Activated CD8-positive, alpha-beta memory T cell treated with anti-CD3 and anti-CD28 coated beads, Interleukin-2, amount 50 U/mL, for 48 hours (primary cell): ENCODE measurements around the gene TMEM91.
A peak's percentile ranks its signal among the peaks of the same experiment; 100 is the strongest.
"Not testable (repeated sequence)": the region's sequence is repeated elsewhere in the genome, so short reads cannot be mapped to it uniquely, and the experiment has no call there.

Source experiments
- DNase-seq: peaks from one replicate; pipeline ENCODE4 v3.0.0-alpha.2; 2020

The TMEM91 gene

DNA sequence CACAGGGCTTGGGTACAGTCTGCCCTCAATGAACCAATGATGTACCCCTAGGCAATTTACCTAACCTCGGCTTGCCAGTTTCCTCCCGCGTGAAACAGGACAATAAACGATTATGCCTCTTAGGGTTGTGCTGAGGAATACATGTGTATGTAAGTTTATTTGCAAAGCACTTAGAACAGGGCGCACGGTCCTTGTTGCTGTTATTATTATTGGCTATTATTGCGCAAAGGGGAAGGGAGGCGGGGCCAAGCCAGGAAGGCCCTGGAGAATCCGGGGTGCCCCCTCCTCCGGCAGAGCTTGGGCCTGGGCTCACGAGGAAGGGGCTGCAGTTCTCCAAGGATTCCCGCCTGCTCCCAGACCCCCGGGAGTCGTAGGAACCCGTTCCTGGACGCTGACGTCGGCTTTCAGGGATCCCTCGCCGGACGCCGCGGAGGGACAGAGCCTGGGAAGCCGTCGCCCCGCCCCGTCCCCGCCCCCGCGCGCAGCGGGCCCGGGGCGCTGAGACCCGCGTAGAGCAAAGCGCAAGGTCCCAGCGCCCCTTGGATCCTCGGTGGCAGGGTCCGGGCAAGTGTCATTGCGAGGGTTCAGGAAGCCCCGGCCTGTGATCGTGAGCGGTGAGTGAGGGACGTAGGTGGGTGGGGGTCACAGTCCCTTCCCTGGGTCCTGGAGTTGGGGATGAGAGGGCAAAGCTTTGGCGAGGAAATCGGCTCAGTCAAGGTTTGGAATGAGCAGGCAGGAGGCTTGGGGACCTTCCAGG lies at the start of gene TMEM91:
TSS of gene TMEM91 (plus strand) at position 293 of the 757 bp plus-strand sequence. CDS start 1,777 bp downstream, outside the sequence.
- DNase-seq = no peak

DNA sequence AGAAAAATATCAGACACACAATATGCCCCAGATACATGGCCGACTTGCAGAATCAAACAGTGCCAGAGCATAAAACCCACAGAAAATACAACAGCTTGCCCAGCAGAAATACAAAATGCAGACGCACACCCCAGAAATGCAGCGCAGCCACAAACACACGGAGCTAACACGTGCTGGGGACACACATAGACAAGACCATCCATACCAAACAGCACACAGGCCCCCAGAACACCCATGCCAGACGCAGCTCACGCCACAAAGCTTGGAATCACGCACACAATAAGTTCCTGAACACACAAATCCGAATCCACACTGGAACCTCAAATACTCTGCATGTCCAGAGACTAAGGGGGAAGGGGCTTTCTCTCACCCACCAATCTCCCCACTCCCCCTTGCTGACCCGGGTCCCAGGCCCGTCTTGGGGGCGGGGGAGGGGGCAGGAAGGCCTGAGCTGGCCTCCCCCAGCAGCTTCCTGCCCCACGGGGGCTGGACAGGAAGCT lies 49.2 kb upstream of the TMEM91 start:
- DNase-seq = no peak

DNA sequence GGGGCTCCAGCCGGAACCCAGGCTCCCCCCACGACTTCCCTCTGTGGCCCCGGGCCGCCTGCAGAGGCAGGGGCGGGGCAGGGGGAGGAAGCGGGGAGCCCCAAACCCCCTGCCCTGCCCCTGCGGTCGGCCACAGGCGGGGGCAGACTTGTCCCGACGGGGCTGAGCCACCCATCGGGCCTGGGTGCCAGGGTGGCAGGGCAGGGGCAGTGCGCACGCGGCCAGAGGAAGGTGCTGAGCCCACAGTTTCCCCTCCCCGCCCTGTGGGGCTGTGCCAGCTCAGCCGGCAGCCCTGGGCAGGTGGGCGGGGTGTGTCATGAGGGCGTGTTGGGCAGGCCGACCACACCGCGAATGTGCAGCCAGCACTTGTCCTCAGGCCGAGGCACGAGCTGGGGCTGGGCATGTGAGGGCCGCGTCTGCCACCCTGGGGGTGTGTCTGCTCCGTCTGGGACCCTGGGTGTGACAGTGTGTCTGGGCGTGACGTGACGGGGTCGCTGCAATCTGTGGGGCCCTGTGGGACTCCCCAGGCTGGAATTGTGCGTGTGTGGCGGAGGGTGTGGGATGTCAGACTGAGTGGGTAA lies 48.7 kb upstream of the TMEM91 start:
- peak; percentile 90 for DNase-seq

- no peak for DNase-seq
Observed at GRCh38 chr19:41328157-41328841, 48.0 kb upstream of the TMEM91 start.

DNA sequence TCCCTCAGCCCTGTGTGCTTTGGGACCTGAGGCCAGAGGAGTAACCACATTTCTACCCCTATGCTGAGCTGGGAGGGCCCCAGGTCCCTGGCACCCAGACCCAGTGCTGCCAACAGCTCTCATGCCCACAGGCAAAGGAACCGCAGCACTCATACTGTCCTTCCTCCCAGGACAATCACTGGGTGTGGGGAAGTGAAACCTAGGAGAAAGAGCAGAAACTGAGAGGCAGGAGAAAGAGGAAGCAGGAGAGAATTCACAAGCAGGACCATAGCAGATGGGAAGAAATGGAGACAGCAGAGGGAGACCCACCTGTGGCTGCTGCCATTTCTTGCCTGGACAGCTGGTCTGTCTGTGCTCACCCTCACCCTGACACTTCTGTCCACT lies 47.5 kb upstream of the TMEM91 start:
- DNase-seq = no peak

- DNase-seq = no peak
Observed at GRCh38 chr19:41330481-41330880, 45.9 kb upstream of the TMEM91 start.

DNA sequence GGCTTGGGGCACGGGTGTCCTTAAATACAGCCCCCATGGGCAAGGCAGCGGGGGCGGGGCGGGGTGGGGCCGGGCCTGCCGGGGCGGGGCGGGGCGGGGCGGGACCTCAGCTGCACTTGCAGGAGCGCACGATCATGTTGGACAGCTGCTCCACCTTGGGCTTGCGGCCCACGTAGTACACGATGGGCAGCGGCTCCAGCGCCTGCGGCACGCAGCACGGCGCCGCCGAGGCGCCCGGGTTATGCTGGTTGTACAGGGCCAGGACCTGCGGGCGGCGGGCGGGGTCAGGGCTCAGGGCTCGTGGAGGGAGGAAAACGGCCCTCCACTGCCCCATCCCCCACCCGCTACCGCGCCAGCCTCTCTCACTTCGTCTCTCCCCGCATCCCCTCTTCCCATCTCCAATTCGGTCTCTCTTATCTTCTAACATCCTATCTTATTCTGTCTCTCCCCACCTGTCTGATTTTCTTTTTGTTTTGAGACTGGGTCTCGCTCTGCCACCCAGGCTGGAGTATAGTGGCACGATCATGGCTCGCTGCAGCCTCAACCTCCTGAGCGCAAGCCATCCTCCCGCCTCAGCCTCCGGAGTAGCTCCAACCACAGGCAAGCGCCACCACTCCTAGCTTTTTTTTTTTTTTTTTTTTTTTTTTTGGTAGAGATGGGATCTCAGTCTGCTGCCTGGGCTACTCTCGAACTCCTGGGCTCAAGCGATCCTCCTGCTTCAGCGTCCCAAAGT lies 45.2 kb upstream of the TMEM91 start:
- no peak for DNase-seq

DNA sequence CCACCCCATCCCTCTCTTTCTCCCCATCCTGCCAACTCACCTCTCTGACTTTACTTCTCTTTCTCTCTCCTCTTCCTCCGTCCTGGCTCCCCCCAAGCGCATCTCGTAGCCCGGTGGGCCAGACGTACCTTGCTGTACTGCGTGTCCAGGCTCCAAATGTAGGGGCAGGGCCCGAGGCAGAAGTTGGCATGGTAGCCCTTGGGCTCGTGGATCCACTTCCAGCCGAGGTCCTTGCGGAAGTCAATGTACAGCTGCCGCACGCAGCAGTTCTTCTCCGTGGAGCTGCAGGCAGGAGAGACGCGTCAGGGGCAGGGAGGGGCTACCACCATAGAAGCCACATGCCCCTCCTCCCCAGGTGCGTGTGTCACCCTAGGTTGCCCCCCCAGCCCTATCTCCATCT lies 44.3 kb upstream of the TMEM91 start:
- DNase-seq = no peak

GRCh38 chr19:41332468-41332867 lies 43.9 kb upstream of the TMEM91 start:
- no peak for DNase-seq

GRCh38 chr19:41334793-41335192 lies 41.5 kb upstream of the TMEM91 start:
- no peak for DNase-seq

GRCh38 chr19:41335467-41335866 lies 40.9 kb upstream of the TMEM91 start:
- no peak for DNase-seq

GRCh38 chr19:41339936-41340335 lies 36.4 kb upstream of the TMEM91 start:
- no peak for DNase-seq

DNA sequence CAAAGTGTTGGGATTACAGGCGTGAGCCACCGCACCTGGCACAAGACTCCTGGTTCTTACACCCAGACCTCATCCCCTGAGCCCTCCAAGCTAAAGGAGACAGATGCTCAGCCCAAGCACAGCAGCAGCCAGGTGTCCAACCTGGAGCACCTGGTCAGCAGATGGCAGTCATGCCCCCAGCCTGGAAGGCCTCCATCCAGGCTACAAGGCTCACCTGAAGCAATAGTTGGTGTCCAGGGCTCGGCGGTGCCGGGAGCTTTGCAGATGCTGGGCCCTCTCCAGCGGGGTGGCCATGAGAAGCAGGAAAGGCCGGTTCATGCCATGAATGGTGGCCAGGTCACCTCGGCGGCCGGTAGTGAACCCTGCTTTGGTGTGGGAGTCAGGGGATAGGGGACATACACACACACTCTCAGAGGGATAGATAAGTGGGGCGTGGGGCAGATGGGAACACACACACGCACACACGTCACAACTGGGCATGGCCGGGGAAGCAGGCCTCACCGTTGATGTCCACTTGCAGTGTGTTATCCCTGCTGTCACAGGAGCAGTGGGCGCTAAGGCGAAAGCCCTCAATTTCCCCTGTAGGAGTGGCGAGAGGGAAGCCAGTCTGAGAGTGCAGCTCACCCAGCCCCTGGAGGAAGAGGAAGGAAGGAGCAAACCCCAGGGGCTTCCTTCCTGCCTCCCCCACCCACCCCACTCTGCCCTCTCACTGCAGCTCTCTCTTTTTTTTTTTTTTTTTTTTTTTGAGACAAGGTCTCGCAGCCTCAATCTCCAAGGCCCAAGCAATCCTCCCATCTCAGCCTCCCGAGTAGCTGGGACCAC lies 34.5 kb upstream of the TMEM91 start:
- no peak for DNase-seq

GRCh38 chr19:41344162-41344561 lies 32.2 kb upstream of the TMEM91 start:
- no peak for DNase-seq

- not testable (repeated sequence) for DNase-seq
Observed at GRCh38 chr19:41346916-41347315, 29.4 kb upstream of the TMEM91 start.

DNA sequence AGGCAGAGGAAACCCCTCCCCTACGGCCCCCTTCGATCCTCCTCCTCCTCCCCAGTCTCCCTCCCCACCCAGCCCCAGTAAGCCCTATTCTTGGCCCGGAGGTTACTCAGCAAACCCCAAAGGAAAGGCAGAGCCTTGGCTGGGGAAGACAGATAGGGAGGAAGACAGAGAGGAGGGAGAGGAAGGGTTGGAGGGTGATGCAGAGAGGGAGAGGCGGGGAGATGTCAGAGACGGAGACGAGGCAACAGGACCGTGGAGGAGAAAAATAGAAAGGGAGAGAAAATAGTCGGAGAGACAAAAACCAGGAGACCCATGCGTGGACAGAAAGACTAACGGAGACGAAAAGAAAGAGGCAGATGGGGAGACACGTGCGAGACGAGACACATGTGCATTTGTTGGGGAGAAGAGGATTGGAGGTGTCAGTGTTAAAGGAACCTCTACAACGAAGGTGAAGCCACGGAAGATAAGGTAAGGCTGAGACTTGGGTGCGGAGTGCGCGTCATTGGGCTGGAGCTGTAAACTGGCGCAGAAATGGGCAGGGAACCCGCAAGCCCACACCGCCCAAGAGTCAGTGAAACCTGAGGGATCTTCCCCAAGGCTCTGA lies 25.5 kb upstream of the TMEM91 start:
- no peak for DNase-seq

GRCh38 chr19:41351339-41352245 lies 24.7 kb upstream of the TMEM91 start:
- peak; percentile 88 for DNase-seq

GRCh38 chr19:41352279-41352608 lies 24.1 kb upstream of the TMEM91 start:
- DNase-seq = no peak

GRCh38 chr19:41352609-41353465 lies 23.5 kb upstream of the TMEM91 start:
- peak; percentile 90 for DNase-seq
